CD4-positive, alpha-beta T cell treated with Interleukin-15 for 4 hours (primary cell): ENCODE measurements around the gene TMEM175.

Experiments
- DNase-seq: peaks from one replicate; pipeline ENCODE4 v3.0.0-alpha.2; 2020; ENCODE audit warnings: low spot score

TMEM175 gene

GRCh38 chr4:1004071-1004418 lies 71.8 kb downstream of the TMEM175 start:
- DNase-seq: no peak

- no peak for DNase-seq
These were observed 72.6 kb downstream of the TMEM175 start for GRCh38 chr4:1004557-1005485.

- no peak for DNase-seq
These were observed 74.6 kb downstream of the TMEM175 start for GRCh38 chr4:1006856-1007255.
